Calu3 (cell line): Measurements from ENCODE around the gene TMEM134. TPM values are rescaled to one million over a fixed set of nuclear protein-coding genes. Genes with fewer than 3 reads are reported as not detected.
A peak's percentile ranks its signal among the peaks of the same experiment; 100 is the strongest.

Experiments used
- BruUV-seq: library from RNA; stranded (reverse); fragments of 400-500 nt; replicated peaks from 2 replicates; lab custom pipeline; 2021; lab: Mats Ljungman, UMichigan
- CTCF ChIA-PET: fragments of 300-600 bp; sonication (Branson Sonifier 250); formaldehyde crosslinking; loops from one replicate; lab custom pipeline; 2022; ENCODE audit warnings: antibody characterized with exemption; lab: Charles Lee
- DNase-seq: peaks from one replicate; pipeline ENCODE4 v3.0.0; 2022
- H3K27ac Mint-ChIP-seq: one replicate; pipeline ENCODE4 v1.8.0; 2022; ENCODE audit warnings: mixed read lengths; ENCODE audit not compliant: unreplicated experiment
- H3K27me3 Mint-ChIP-seq: one replicate; pipeline ENCODE4 v1.8.0; 2022; ENCODE audit warnings: mixed read lengths; ENCODE audit not compliant: unreplicated experiment
- H3K36me3 Mint-ChIP-seq: one replicate; pipeline ENCODE4 v1.8.0; 2022; ENCODE audit warnings: mild to moderate bottlenecking, moderate library complexity, mixed read lengths; ENCODE audit not compliant: insufficient read depth, unreplicated experiment
- H3K4me1 Mint-ChIP-seq: one replicate; pipeline ENCODE4 v1.8.0; 2022; ENCODE audit warnings: mild to moderate bottlenecking, low read depth, mixed read lengths; ENCODE audit not compliant: unreplicated experiment
- H3K4me3 Mint-ChIP-seq: one replicate; pipeline ENCODE4 v1.8.0; 2022; ENCODE audit warnings: mild to moderate bottlenecking, low read depth, moderate library complexity, mixed read lengths; ENCODE audit not compliant: unreplicated experiment
- H3K9me3 Mint-ChIP-seq: one replicate; pipeline ENCODE4 v1.8.0; 2022; ENCODE audit warnings: low read depth, mixed read lengths; ENCODE audit not compliant: unreplicated experiment
- CTCF ChIP-seq: fragments of 200-600 bp; IDR thresholded peaks from one replicate; pipeline ENCODE4 v1.8.0; 2022; ENCODE audit warnings: antibody characterized with exemption; ENCODE audit not compliant: unreplicated experiment
- intact Hi-C: fragments of 100-400 bp; cut with micrococcal nuclease; formaldehyde crosslinking; loops from one replicate; pipeline ENCODE4 v1.10.0; 2022; ENCODE audit not compliant: unreplicated experiment
- total RNA-seq: library from RNA; stranded (reverse); gene quantifications from 2 replicates; pipeline ENCODE4 v1.2.3, GENCODE V29; 2022

Gene TMEM134
- total RNA-seq, 1 experiment from 2014 or later = 31.9 TPM

- peaks cover 31% of the 10 kb centered on the region for H3K4me1 Mint-ChIP-seq
- peak overlapping the region; percentile 91 for H3K4me3 Mint-ChIP-seq
- CTCF ChIA-PET = interaction anchor here (1.9 kb wide), 1 partner anchor 105 kb away, joined by 4 read pairs; the partner anchor contains the start of gene PPP1CA
- intact Hi-C loops = loop anchor here (2.0 to 10.0 kb wide), 3 partner anchors 76 to 152 kb away; partner anchors contain the start of genes GSTP1, POLD4 and RPS6KB2
- TF ChIP-seq CTCF = peak; percentile 39
- peaks cover 66% of the 10 kb centered on the region for H3K36me3 Mint-ChIP-seq
- DNase-seq = no peak
- no TSS peak for BruUV-seq
- peak overlapping the region; percentile 99 for H3K27ac Mint-ChIP-seq
- H3K9me3 Mint-ChIP-seq = no peaks in the 10 kb centered on the region
- H3K27me3 Mint-ChIP-seq = peaks cover 13% of the 10 kb centered on the region
These were observed 37.5 kb upstream of the TMEM134 start for GRCh38 chr11:67506426-67507051.

- peak; percentile 96 for DNase-seq
- Mint-ChIP-seq H3K36me3 (peaks cover 68% of the 10 kb centered on the region), H3K27me3 (peaks cover 5% of the 10 kb centered on the region), H3K27ac (peak overlapping the region; percentile 97), H3K4me3 (peak overlapping the region; percentile 91), H3K9me3 (no peaks in the 10 kb centered on the region), H3K4me1 (peaks cover 27% of the 10 kb centered on the region)
- intact Hi-C loops = loop anchor here (2.0 to 10.0 kb wide), 3 partner anchors 77 to 151 kb away; partner anchors contain the start of genes GSTP1, POLD4 and RPS6KB2
- CTCF ChIA-PET = interaction anchor here (0.9 to 1.9 kb wide), 4 partner anchors 23 to 152 kb away, joined by 3 to 4 read pairs (median 3); partner anchors contain the start of genes AIP, POLD4, PPP1CA and RAD9A
- peak; percentile 92 for TF ChIP-seq CTCF
- no TSS peak for BruUV-seq
These were observed 36.8 kb upstream of the TMEM134 start for GRCh38 chr11:67505605-67506396.

- DNase-seq = peak; percentile 81
- H3K4me1 Mint-ChIP-seq = peaks cover 24% of the 10 kb centered on the region
- H3K27me3 Mint-ChIP-seq = no peaks in the 10 kb centered on the region
- BruUV-seq = no TSS peak
- TF ChIP-seq CTCF = no peak
- H3K36me3 Mint-ChIP-seq = peaks cover 75% of the 10 kb centered on the region
- intact Hi-C loops = loop anchor here (10.0 kb wide), 2 partner anchors 80 to 150 kb away; partner anchors contain the start of genes POLD4 and RPS6KB2
- no peaks in the 10 kb centered on the region for H3K9me3 Mint-ChIP-seq
- H3K4me3 Mint-ChIP-seq = peak within 1 kb of the TSS; percentile 91
- CTCF ChIA-PET = interaction anchor here (0.9 to 1.9 kb wide), 4 partner anchors 22 to 151 kb away, joined by 3 to 4 read pairs (median 3); partner anchors contain the start of genes AIP, POLD4, PPP1CA and RAD9A
- peak within 1 kb of the TSS; percentile 97 for H3K27ac Mint-ChIP-seq
These were observed 36.0 kb upstream of the TMEM134 start, which contains the start of gene PITPNM1 for GRCh38 chr11:67504950-67505581. Gene PITPNM1 (minus strand): TSS chr11:67505363. CDS start chr11:67504180, 1,183 bp downstream.
